Measurements from ENCODE around the gene AKIRIN1. TPM values are rescaled to one million over a fixed set of nuclear protein-coding genes. Genes with fewer than 3 reads are reported as not detected.
A peak's percentile ranks its signal among the peaks of the same experiment; 100 is the strongest.
"Not testable (repeated sequence)": the region's sequence is repeated elsewhere in the genome, so short reads cannot be mapped to it uniquely, and the experiment has no call there.

The AKIRIN1 gene
- total and polyA plus RNA-seq, 10 of the 15 experiments (the other 5 are each of a cell fraction or from before 2014, with no cell fraction given) = 7.5 to 72.3 (median 50.4) TPM

- TF ChIP-seq KDM1A (IDR thresholded peaks at IDR 0.05; ENCODE audit: borderline replicate concordance) (no peak), TBL1XR1 (IDR thresholded peaks at IDR 0.05; ENCODE audit: low read depth, low read length) (no peak), HCFC1 (IDR thresholded peaks at IDR 0.05; ENCODE audit: low read length) (no peak), STAT3 (IDR thresholded peaks at IDR 0.05; ENCODE audit: low read depth, low read length) (no peak)
Measured at GRCh38 chr1:38973659-38974437, 17.2 kb upstream of the AKIRIN1 start (continued).

GRCh38 chr1:38977399-38978244 is 13.5 kb upstream of the AKIRIN1 start:
- CTCF ChIA-PET = interaction anchor here (1.2 kb wide), 1 partner anchor 18 kb away, joined by 3 read pairs; no protein-coding TSS in a partner anchor
- H3K36me3 ChIP-seq (ENCODE audit: control insufficient read depth in 2 of 2, insufficient read depth in 2 of 2, low read length in 1 of 2); H4K20me1 ChIP-seq (ENCODE audit: control insufficient read depth, insufficient read depth); RAD21 ChIA-PET (ENCODE audit: unreplicated experiment); H2AFZ ChIP-seq (ENCODE audit: control insufficient read depth, low read depth, low read length); FAIRE-seq; H3K27ac ChIP-seq (ENCODE audit: control insufficient read depth, insufficient read depth); BruUV-seq (replicated peaks); H3K4me1 ChIP-seq (ENCODE audit: control insufficient read depth, insufficient read depth, low read length); H3K9ac ChIP-seq (ENCODE audit: control insufficient read depth, insufficient read depth, low read length); H3K79me2 ChIP-seq (ENCODE audit: control insufficient read depth, insufficient read depth, low read length); H3K4me2 ChIP-seq (ENCODE audit: control insufficient read depth, insufficient read depth); H3K27me3 ChIP-seq (replicated peaks in 1 of 2; ENCODE audit: control insufficient read depth in 2 of 2, insufficient read depth in 2 of 2, low read length in 1 of 2); DNase-seq (ENCODE audit: low read depth, low spot score); H3K9me3 ChIP-seq (replicated peaks; ENCODE audit: control insufficient read depth, insufficient read depth, low read length); ATAC-seq; POLR2A ChIA-PET; in situ Hi-C loops (cut with MboI); SMC1A ChIA-PET (ENCODE audit: uncharacterized antibody, unreplicated experiment); H3K4me3 ChIP-seq; intact Hi-C loops (cut with micrococcal nuclease; ENCODE audit: unreplicated experiment): not testable (repeated sequence)
- WGBS (ENCODE audit: insufficient coverage, insufficient replicate concordance, low lambda C conversion rate, missing lambda C conversion rate) = 61% methylated on average over 12 of the region's 12 CpGs
- 0 out of 2 replicates have a peak, but pooled peaks have one; percentile 21 for TF ChIP-seq NFYB (IDR thresholded peaks at IDR 0.05; ENCODE audit: insufficient read depth, low read depth, low read length)

- FAIRE-seq; DNase-seq (ENCODE audit: low read depth, low spot score); H4K20me1 ChIP-seq (ENCODE audit: control insufficient read depth, insufficient read depth); H3K4me3 ChIP-seq; H3K27me3 ChIP-seq (replicated peaks in 1 of 2; ENCODE audit: control insufficient read depth in 2 of 2, insufficient read depth in 2 of 2, low read length in 1 of 2); H3K9me3 ChIP-seq (replicated peaks; ENCODE audit: control insufficient read depth, insufficient read depth, low read length); H3K36me3 ChIP-seq (ENCODE audit: control insufficient read depth in 2 of 2, insufficient read depth in 2 of 2, low read length in 1 of 2); BruUV-seq (replicated peaks); H3K27ac ChIP-seq (ENCODE audit: control insufficient read depth, insufficient read depth); SMC1A ChIA-PET (ENCODE audit: uncharacterized antibody, unreplicated experiment); ATAC-seq; H3K79me2 ChIP-seq (ENCODE audit: control insufficient read depth, insufficient read depth, low read length); H3K9ac ChIP-seq (ENCODE audit: control insufficient read depth, insufficient read depth, low read length); H3K4me1 ChIP-seq (ENCODE audit: control insufficient read depth, insufficient read depth, low read length); in situ Hi-C loops (cut with MboI); H3K4me2 ChIP-seq (ENCODE audit: control insufficient read depth, insufficient read depth); RAD21 ChIA-PET (ENCODE audit: unreplicated experiment); intact Hi-C loops (cut with micrococcal nuclease; ENCODE audit: unreplicated experiment); H2AFZ ChIP-seq (ENCODE audit: control insufficient read depth, low read depth, low read length); POLR2A ChIA-PET: not testable (repeated sequence)
- WGBS (ENCODE audit: insufficient coverage, insufficient replicate concordance, low lambda C conversion rate, missing lambda C conversion rate) = 74% methylated on average over 6 of the region's 6 CpGs
- CTCF ChIA-PET = interaction anchor here (1.2 kb wide), 1 partner anchor 19 kb away, joined by 3 read pairs; no protein-coding TSS in a partner anchor
Measured at GRCh38 chr1:38978245-38978542, 12.9 kb upstream of the AKIRIN1 start.

- CTCF ChIA-PET; H3K79me2 ChIP-seq (ENCODE audit: control insufficient read depth, insufficient read depth, low read length); ATAC-seq; DNase-seq (ENCODE audit: low read depth, low spot score); H2AFZ ChIP-seq (ENCODE audit: control insufficient read depth, low read depth, low read length); RAD21 ChIA-PET (ENCODE audit: unreplicated experiment); H3K4me1 ChIP-seq (ENCODE audit: control insufficient read depth, insufficient read depth, low read length); H3K9me3 ChIP-seq (replicated peaks; ENCODE audit: control insufficient read depth, insufficient read depth, low read length); H3K27ac ChIP-seq (ENCODE audit: control insufficient read depth, insufficient read depth); H3K9ac ChIP-seq (ENCODE audit: control insufficient read depth, insufficient read depth, low read length); H4K20me1 ChIP-seq (ENCODE audit: control insufficient read depth, insufficient read depth); H3K4me3 ChIP-seq; FAIRE-seq; in situ Hi-C loops (cut with MboI); H3K36me3 ChIP-seq (ENCODE audit: control insufficient read depth in 2 of 2, insufficient read depth in 2 of 2, low read length in 1 of 2); H3K4me2 ChIP-seq (ENCODE audit: control insufficient read depth, insufficient read depth); SMC1A ChIA-PET (ENCODE audit: uncharacterized antibody, unreplicated experiment); BruUV-seq (replicated peaks); intact Hi-C loops (cut with micrococcal nuclease; ENCODE audit: unreplicated experiment); H3K27me3 ChIP-seq (replicated peaks in 1 of 2; ENCODE audit: control insufficient read depth in 2 of 2, insufficient read depth in 2 of 2, low read length in 1 of 2): not testable (repeated sequence)
- POLR2A ChIA-PET = interaction anchor here (0.6 kb wide), 1 partner anchor 290 kb away, joined by 6 read pairs; no protein-coding TSS in a partner anchor
- 0% methylated on average over 1 of the region's 1 CpG for WGBS (ENCODE audit: insufficient coverage, insufficient replicate concordance, low lambda C conversion rate, missing lambda C conversion rate)
Measured at GRCh38 chr1:38979380-38979779, 11.7 kb upstream of the AKIRIN1 start.
